Bronchial epithelial cell (primary cell): ENCODE results near the gene OSBPL3. TPM values are rescaled to one million over a fixed set of nuclear protein-coding genes. Genes with fewer than 3 reads are reported as not detected.

Experiments used
- DNase-seq: peaks from one replicate; pipeline ENCODE4 v3.0.0-alpha.2; 2010; ENCODE audit warnings: low read depth
- FAIRE-seq: peaks from 2 replicates; lab custom pipeline; 2011; peaks lifted over from hg19 to GRCh38; lab: Jason Lieb, UNC
- H3K27me3 ChIP-seq: 2 replicates; pipeline ENCODE4 v1.5.1; 2011; ENCODE audit warnings: low read length; ENCODE audit not compliant: control insufficient read depth, insufficient read depth
- H3K36me3 ChIP-seq: 2 replicates; pipeline ENCODE4 v1.5.1; 2011; ENCODE audit warnings: low read length; ENCODE audit not compliant: control insufficient read depth, insufficient read depth
- H3K4me3 ChIP-seq: 2 replicates; pipeline ENCODE4 v1.5.1; 2011; ENCODE audit warnings: mild to moderate bottlenecking, low read depth, low read length, control low read depth
- CTCF ChIP-seq: IDR thresholded peaks from 2 replicates; pipeline ENCODE4 v1.5.1; 2011; ENCODE audit warnings: mild to moderate bottlenecking, moderate library complexity, low read length, control low read depth, inconsistent platforms; ENCODE audit not compliant: insufficient read depth, severe bottlenecking
- total RNA-seq: library from RNA; depleted of rRNA; stranded (reverse); fragments of >200 nt; gene quantifications from 2 replicates; pipeline ENCODE4 v1.2.1, GENCODE V29; 2014

Gene OSBPL3
- total RNA-seq, 1 donor from 2014 or later = 25.0 TPM

GRCh38 chr7:24842029-24842428 is 137.9 kb downstream of the OSBPL3 start:
- DNase-seq (no peak), FAIRE-seq (no peak)
- Histone ChIP-seq H3K27me3 (no peaks in the 10 kb centered on the region), H3K36me3 (no peaks in the 10 kb centered on the region), H3K4me3 (no peak overlapping the region)
- no peak for TF ChIP-seq CTCF

- DNase-seq (no peak), FAIRE-seq (no peak)
- TF ChIP-seq CTCF = no peak
- no peaks in the 10 kb centered on the region for H3K27me3 ChIP-seq
- H3K4me3 ChIP-seq = no peak overlapping the region
- no peaks in the 10 kb centered on the region for H3K36me3 ChIP-seq
Observed at GRCh38 chr7:24840563-24840962, 139.4 kb downstream of the OSBPL3 start.

- no peak for DNase-seq
- no peak overlapping the region for H3K4me3 ChIP-seq
- no peak for FAIRE-seq
- no peak for TF ChIP-seq CTCF
- H3K36me3 ChIP-seq = no peaks in the 10 kb centered on the region
- no peaks in the 10 kb centered on the region for H3K27me3 ChIP-seq
Observed at GRCh38 chr7:24836084-24836483, 143.9 kb downstream of the OSBPL3 start.

- H3K4me3 ChIP-seq = no peak overlapping the region
- no peaks in the 10 kb centered on the region for H3K36me3 ChIP-seq
- FAIRE-seq (no peak), DNase-seq (no peak)
- TF ChIP-seq CTCF = no peak
- H3K27me3 ChIP-seq = no peaks in the 10 kb centered on the region
Observed at GRCh38 chr7:24835643-24836042, 144.3 kb downstream of the OSBPL3 start.

- no peak for FAIRE-seq
- H3K4me3 ChIP-seq = no peak overlapping the region
- TF ChIP-seq CTCF = no peak
- peaks cover 2% of the 10 kb centered on the region for H3K36me3 ChIP-seq
- no peak for DNase-seq
- no peaks in the 10 kb centered on the region for H3K27me3 ChIP-seq
Observed at GRCh38 chr7:24834128-24834798, 145.7 kb downstream of the OSBPL3 start.

- DNase-seq (no peak), FAIRE-seq (no peak)
- H3K27me3 ChIP-seq = no peaks in the 10 kb centered on the region
- no peak for TF ChIP-seq CTCF
- H3K4me3 ChIP-seq = no peak overlapping the region
- peaks cover 2% of the 10 kb centered on the region for H3K36me3 ChIP-seq
Observed at GRCh38 chr7:24833549-24833948, 146.4 kb downstream of the OSBPL3 start.
